ENCODE results near the gene NDST1. TPM values are rescaled to one million over a fixed set of nuclear protein-coding genes. Genes with fewer than 3 reads are reported as not detected.

Gene NDST1
- total RNA-seq, 4 donors from 2014 or later, result 45.4 to 86.5 (median 81.2) TPM

- DNase-seq (ENCODE audit: low spot score), result no peak
- no peak for TF ChIP-seq CTCF (IDR thresholded peaks at IDR 0.05)
- peak; percentile 74 for ATAC-seq (ENCODE audit: low FRiP score)
These were observed 10.5 kb upstream of the NDST1 start for GRCh38 chr5:150497274-150497988.

- DNase-seq (ENCODE audit: low spot score), result no peak
- peak; percentile 21 for ATAC-seq (ENCODE audit: low FRiP score)
- no peak for TF ChIP-seq CTCF (IDR thresholded peaks at IDR 0.05)
These were observed 10.0 kb upstream of the NDST1 start for GRCh38 chr5:150497989-150498317.

- DNase-seq (ENCODE audit: low spot score) (no peak), ATAC-seq (ENCODE audit: low FRiP score) (no peak)
- no peak for TF ChIP-seq CTCF (IDR thresholded peaks at IDR 0.05)
These were observed 9.4 kb upstream of the NDST1 start for GRCh38 chr5:150498501-150498900.

GRCh38 chr5:150498971-150499370 is 9.0 kb upstream of the NDST1 start:
- ATAC-seq (ENCODE audit: low FRiP score), result no peak
- no peak for DNase-seq (ENCODE audit: low spot score)
- TF ChIP-seq CTCF (IDR thresholded peaks at IDR 0.05), result no peak

- DNase-seq (ENCODE audit: low spot score) (no peak), ATAC-seq (ENCODE audit: low FRiP score) (no peak)
- no peak for TF ChIP-seq CTCF (IDR thresholded peaks at IDR 0.05)
These were observed 8.4 kb upstream of the NDST1 start for GRCh38 chr5:150499437-150499956.

GRCh38 chr5:150500328-150500841 is 7.5 kb upstream of the NDST1 start:
- no peak for ATAC-seq (ENCODE audit: low FRiP score)
- TF ChIP-seq CTCF (IDR thresholded peaks at IDR 0.05), result no peak
- DNase-seq (ENCODE audit: low spot score), result no peak

- no peak for DNase-seq (ENCODE audit: low spot score)
- no peak for TF ChIP-seq CTCF (IDR thresholded peaks at IDR 0.05)
- no peak for ATAC-seq (ENCODE audit: low FRiP score)
These were observed 7.0 kb upstream of the NDST1 start for GRCh38 chr5:150500905-150501304.

Data from omental fat pad (tissue), 4 donors.